HL-60 (cell line): ENCODE measurements around the gene GRIA2.

Experiments used
- DNase-seq, 2 experiments: peaks; one replicate each; pipeline ENCODE4 v3.0.0-alpha.2; 2010 to 2020; ENCODE audit warnings: low read depth in 1 of 2, low spot score in 1 of 2
- H3K27ac ChIP-seq: fragments of 250-450 bp; sonication (Bioruptor Pico); replicated peaks from 2 replicates; pipeline ENCODE4 v1.5.1; 2020; ENCODE audit warnings: mild to moderate bottlenecking, moderate library complexity
- H3K27me3 ChIP-seq: fragments of 250-450 bp; sonication (Bioruptor Pico); 2 replicates; pipeline ENCODE4 v1.5.1; 2021; ENCODE audit warnings: mild to moderate bottlenecking, moderate library complexity; ENCODE audit not compliant: insufficient read depth, poor library complexity, severe bottlenecking
- H3K4me3 ChIP-seq: replicated peaks from 2 replicates; pipeline ENCODE4 v1.5.1; 2011; ENCODE audit warnings: mild to moderate bottlenecking, control low read depth, low read length; ENCODE audit not compliant: insufficient read depth
- CTCF ChIP-seq: IDR thresholded peaks from one replicate; pipeline ENCODE4 v1.5.1; 2011; ENCODE audit warnings: low read length, control low read depth, inconsistent platforms; ENCODE audit not compliant: insufficient read depth
- GABPA ChIP-seq: IDR thresholded peaks from 2 replicates; pipeline ENCODE4 v1.6.1; 2012; ENCODE audit warnings: low read depth
- POLR2AphosphoS5 ChIP-seq: IDR thresholded peaks from 2 replicates; pipeline ENCODE4 v1.6.1; 2012; ENCODE audit warnings: low read depth
- REST ChIP-seq: IDR thresholded peaks from 2 replicates; pipeline ENCODE4 v1.6.1; 2012; ENCODE audit warnings: low read depth; ENCODE audit not compliant: insufficient replicate concordance
- SPI1 ChIP-seq: IDR thresholded peaks from 2 replicates; pipeline ENCODE4 v1.6.1; 2012; ENCODE audit warnings: low read depth, mild to moderate bottlenecking, borderline replicate concordance

GRIA2 gene

GRCh38 chr4:157303471-157303960 lies 83.0 kb downstream of the GRIA2 start:
- no peak overlapping the region for H3K27ac ChIP-seq
- no peak for DNase-seq
- TF ChIP-seq SPI1, result no peak
- TF ChIP-seq CTCF, result no peak
- TF ChIP-seq REST, result no peak
- TF ChIP-seq POLR2AphosphoS5, result no peak
- no peak overlapping the region for H3K4me3 ChIP-seq
- H3K27me3 ChIP-seq, result no peaks in the 10 kb centered on the region

GRCh38 chr4:157304769-157305168 lies 84.2 kb downstream of the GRIA2 start:
- no peak for DNase-seq
- TF ChIP-seq POLR2AphosphoS5, result no peak
- TF ChIP-seq SPI1, result no peak
- TF ChIP-seq REST, result no peak
- no peak for TF ChIP-seq CTCF
- TF ChIP-seq GABPA, result no peak
- Histone ChIP-seq H3K4me3 (no peak overlapping the region), H3K27ac (no peak overlapping the region), H3K27me3 (no peaks in the 10 kb centered on the region)

- TF ChIP-seq POLR2AphosphoS5, result no peak
- TF ChIP-seq GABPA, result no peak
- TF ChIP-seq SPI1, result no peak
- no peak for TF ChIP-seq CTCF
- no peak for TF ChIP-seq REST
- no peak overlapping the region for H3K27ac ChIP-seq
- DNase-seq, result no peak
- no peaks in the 10 kb centered on the region for H3K27me3 ChIP-seq
- no peak overlapping the region for H3K4me3 ChIP-seq
Measured at GRCh38 chr4:157312702-157313101, 92.2 kb downstream of the GRIA2 start.
